Chondrocyte (in vitro differentiated cells): ENCODE results near the gene LDB1. TPM values are rescaled to one million over a fixed set of nuclear protein-coding genes. Genes with fewer than 3 reads are reported as not detected.

Experiments used
- DNase-seq: peaks from one replicate; pipeline ENCODE4 v3.0.0; 2021; ENCODE audit warnings: mixed read lengths, low spot score
- H3K27ac Mint-ChIP-seq: one replicate; pipeline ENCODE4 v1.8.0; 2021; ENCODE audit warnings: mild to moderate bottlenecking, moderate library complexity, mixed read lengths; ENCODE audit not compliant: unreplicated experiment
- H3K27me3 Mint-ChIP-seq: 2 replicates; pipeline ENCODE4 v1.8.0; 2021; ENCODE audit warnings: low read depth, mixed read lengths
- H3K36me3 Mint-ChIP-seq: 2 replicates; pipeline ENCODE4 v1.8.0; 2021; ENCODE audit warnings: low read depth, mixed read lengths
- H3K4me1 Mint-ChIP-seq: 2 replicates; pipeline ENCODE4 v1.8.0; 2021; ENCODE audit warnings: low read depth, mild to moderate bottlenecking, mixed read lengths
- H3K4me3 Mint-ChIP-seq: one replicate; pipeline ENCODE4 v1.8.0; 2021; ENCODE audit warnings: mild to moderate bottlenecking, moderate library complexity, mixed read lengths; ENCODE audit not compliant: unreplicated experiment
- H3K9me3 Mint-ChIP-seq: 2 replicates; pipeline ENCODE4 v1.8.0; 2021; ENCODE audit warnings: low read depth, mixed read lengths
- CTCF ChIP-seq: fragments of 200-600 bp; sonication (generic); IDR thresholded peaks from 2 replicates; pipeline ENCODE4 v1.5.0; 2021; ENCODE audit warnings: antibody characterized with exemption, mild to moderate bottlenecking, moderate library complexity
- total RNA-seq: library from RNA; stranded (reverse); gene quantifications from 3 replicates; pipeline ENCODE4 v1.2.1, GENCODE V29; 2021

The LDB1 gene
- total RNA-seq, 1 donor from 2014 or later: 65.7 TPM

GRCh38 chr10:102113956-102114857, 6.0 kb downstream of the LDB1 start:
- Mint-ChIP-seq H3K4me1 (peaks cover 63% of the 10 kb centered on the region), H3K27ac (peak overlapping the region; percentile 99), H3K27me3 (no peaks in the 10 kb centered on the region), H3K36me3 (peaks cover 14% of the 10 kb centered on the region), H3K9me3 (no peaks in the 10 kb centered on the region), H3K4me3 (peak overlapping the region; percentile 86)
- DNase-seq: no peak
- no peak for TF ChIP-seq CTCF

GRCh38 chr10:102113261-102113955, 6.8 kb downstream of the LDB1 start:
- TF ChIP-seq CTCF: no peak
- Mint-ChIP-seq H3K4me3 (peak overlapping the region; percentile 86), H3K36me3 (peaks cover 21% of the 10 kb centered on the region), H3K4me1 (peaks cover 56% of the 10 kb centered on the region), H3K9me3 (no peaks in the 10 kb centered on the region), H3K27ac (peak overlapping the region; percentile 91), H3K27me3 (no peaks in the 10 kb centered on the region)
- no peak for DNase-seq

DNA sequence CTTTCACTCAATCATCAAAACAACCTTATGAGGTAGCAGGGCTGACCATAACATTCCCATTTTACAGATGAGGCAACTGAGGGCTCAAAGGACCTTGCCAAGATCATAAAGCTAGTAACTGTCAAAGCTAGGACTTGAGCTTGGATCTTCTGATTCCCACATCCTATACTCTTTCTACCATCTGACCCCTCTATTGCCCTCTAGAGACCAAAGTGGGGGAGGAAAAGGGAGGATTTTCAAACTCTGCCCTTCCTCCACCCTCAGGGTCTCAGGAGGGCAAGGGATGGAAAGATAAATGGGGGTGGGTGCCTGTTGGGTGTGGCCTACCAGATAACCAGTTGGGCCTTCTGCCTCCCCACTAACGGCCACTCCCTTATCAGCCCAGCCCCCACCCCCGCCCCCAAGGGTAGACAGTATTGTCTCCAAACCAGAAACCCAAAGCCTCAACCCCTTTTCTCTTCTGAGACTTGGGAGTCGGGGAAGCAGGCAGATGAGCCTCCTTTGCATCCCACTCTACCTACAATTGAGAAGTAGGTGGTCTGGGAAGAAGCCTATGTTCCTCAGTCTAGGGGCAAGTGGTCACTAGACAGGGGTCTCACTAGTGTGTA, 7.9 kb downstream of the LDB1 start:
- H3K4me3 Mint-ChIP-seq: no peak overlapping the region
- no peak for DNase-seq
- H3K27me3 Mint-ChIP-seq: no peaks in the 10 kb centered on the region
- H3K36me3 Mint-ChIP-seq: peaks cover 23% of the 10 kb centered on the region
- no peaks in the 10 kb centered on the region for H3K9me3 Mint-ChIP-seq
- peaks cover 45% of the 10 kb centered on the region for H3K4me1 Mint-ChIP-seq
- TF ChIP-seq CTCF: peak; percentile 44
- H3K27ac Mint-ChIP-seq: no peak overlapping the region

GRCh38 chr10:102111276-102111675, 8.9 kb downstream of the LDB1 start:
- no peak overlapping the region for H3K4me3 Mint-ChIP-seq
- no peak for TF ChIP-seq CTCF
- H3K36me3 Mint-ChIP-seq: peaks cover 23% of the 10 kb centered on the region
- H3K27ac Mint-ChIP-seq: no peak overlapping the region
- no peak for DNase-seq
- peaks cover 35% of the 10 kb centered on the region for H3K4me1 Mint-ChIP-seq
- H3K27me3 Mint-ChIP-seq: no peaks in the 10 kb centered on the region
- H3K9me3 Mint-ChIP-seq: no peaks in the 10 kb centered on the region
